ENCODE measurements around the gene TRIM50.
"Not testable (repeated sequence)": the region's sequence is repeated elsewhere in the genome, so short reads cannot be mapped to it uniquely, and the experiment has no call there.

Gene TRIM50

DNA sequence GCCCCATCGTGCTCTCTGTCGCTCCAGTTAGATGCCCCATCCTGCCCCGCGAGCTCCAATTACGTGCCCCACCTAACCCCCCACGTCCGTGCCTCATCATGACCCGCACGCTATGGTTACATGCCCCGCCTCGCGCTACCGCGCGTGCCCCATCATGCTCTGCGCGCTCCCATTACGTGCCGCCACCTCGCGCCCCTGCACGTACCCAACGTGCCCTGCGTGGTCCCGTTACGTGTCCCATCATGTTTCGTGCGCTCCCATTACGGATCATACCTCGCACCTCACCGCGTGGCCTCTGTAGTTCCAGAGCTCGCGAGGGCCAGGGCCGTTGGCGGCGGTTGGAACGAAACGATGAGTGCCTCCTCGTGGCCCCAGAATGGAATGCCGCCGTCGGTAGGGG lies at the start of gene TRIM50, which contains the start of gene FKBP6:
Gene TRIM50 (minus strand): TSS at position 161 of the 400 bp plus-strand sequence. CDS start 3,295 bp downstream, outside the sequence.
Gene FKBP6 (plus strand): TSS at position 240 of the 400 bp plus-strand sequence. CDS start 268 bp downstream, outside the sequence.
- not testable (repeated sequence) for DNase-seq (ENCODE audit: low read depth in 3 of 3, low spot score in 1 of 3)

DNA sequence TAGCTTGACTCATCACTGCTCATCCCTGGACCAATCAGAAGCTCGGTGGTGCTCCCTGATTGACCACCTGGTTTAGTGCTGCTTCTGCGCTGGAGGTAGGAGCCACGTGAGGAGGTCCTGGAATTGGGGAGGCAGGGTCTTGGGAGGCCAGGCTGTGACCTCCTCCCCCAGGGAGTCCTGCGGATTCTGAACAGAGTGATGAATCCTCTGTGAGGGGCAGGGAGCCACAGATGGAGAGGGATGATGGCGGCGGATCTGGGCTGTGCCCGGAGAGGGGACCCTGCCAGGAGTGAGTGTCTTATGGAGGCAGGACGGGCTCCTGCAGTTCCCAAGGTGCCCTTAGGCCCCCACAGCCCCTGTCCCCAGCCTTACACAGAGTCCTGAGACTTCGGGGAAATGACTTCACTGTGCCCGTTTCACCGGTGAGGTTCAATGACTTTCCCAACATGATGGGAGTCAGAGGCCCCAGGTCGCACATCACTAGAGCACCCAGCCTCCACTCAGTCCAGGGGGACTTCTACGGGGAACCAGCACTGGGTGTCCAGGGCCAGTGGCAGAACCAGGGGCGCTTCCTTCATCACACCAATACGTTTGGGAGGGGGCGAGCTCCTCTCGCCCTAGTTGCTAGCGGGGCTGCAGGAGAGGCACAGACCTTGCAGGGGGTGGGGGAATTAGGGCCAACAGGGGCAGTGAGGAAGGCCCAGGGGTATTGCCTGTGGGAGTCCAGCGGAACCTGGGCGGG lies 49.0 kb upstream of the TRIM50 start:
- DNase-seq (ENCODE audit: low read depth in 3 of 3, low spot score in 1 of 3): no peak

- not testable (repeated sequence) for DNase-seq (ENCODE audit: low read depth in 3 of 3, low spot score in 1 of 3)
Measured at GRCh38 chr7:73376262-73376661, 48.4 kb upstream of the TRIM50 start.

DNA sequence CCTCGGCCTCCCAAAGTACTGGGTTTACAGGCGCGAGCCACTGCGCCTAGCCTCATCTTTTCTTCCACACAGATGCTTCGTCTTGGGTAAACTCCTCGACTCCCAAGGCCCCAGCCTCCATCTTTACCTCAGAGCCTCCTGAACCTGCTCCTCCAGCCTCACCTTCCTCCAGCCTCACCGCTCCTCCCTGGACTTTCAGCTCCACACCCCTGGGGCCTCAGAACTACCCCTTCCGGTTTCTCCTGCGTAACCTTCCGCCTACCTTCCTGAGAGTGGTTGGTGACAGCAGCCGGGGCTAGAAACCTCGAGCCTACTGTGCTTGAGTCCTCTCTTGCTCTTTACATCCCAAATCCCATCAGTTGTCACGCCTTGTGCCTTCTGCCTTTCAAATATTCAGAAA lies 45.9 kb upstream of the TRIM50 start:
- no peak for DNase-seq (ENCODE audit: low read depth in 3 of 3, low spot score in 1 of 3)

DNA sequence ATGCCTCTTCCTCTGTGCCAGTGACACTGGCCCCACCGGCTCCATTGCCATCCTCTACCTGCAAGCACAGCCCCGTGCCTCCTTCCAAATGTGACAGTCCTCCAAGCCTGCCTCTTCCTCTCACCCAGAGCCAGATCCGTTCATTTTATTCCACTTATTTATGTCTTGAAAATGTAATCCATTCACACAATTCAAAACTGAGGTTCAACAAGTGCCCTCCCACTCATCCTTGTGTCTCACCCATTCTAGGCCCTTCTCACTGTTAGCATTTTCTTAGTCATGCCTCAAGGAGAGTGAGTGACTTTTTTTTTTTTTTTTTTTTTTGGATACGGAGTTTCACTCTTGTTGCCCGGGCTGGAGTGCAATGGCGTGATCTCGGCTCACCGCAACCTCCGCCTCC lies 41.7 kb upstream of the TRIM50 start:
- no peak for DNase-seq (ENCODE audit: low read depth in 3 of 3, low spot score in 1 of 3)

DNA sequence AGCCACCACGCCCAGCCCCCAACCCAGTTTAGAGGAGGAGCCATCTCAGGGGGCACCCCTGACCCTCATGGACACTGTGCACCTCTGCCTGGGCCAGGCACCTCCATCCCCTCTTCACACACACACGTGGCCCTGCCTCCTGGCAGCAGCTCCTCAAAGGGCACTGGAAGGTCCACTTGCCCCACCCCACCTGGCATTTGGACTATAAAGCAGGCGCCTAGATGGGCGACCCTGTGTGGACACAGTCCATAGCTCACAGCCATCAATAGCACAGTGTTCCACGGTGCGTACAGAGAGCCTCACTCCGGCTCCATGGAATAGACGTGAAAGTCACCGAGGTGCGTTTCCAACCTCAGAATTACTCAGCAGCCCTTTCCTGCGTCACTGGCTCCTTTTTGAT lies 41.1 kb upstream of the TRIM50 start:
- DNase-seq (ENCODE audit: low read depth in 3 of 3, low spot score in 1 of 3): no peak

GRCh38 chr7:73366990-73367389 lies 39.1 kb upstream of the TRIM50 start:
- no peak for DNase-seq (ENCODE audit: low read depth in 3 of 3, low spot score in 1 of 3)

- DNase-seq (ENCODE audit: low read depth in 3 of 3, low spot score in 1 of 3): no peak
Measured at GRCh38 chr7:73366127-73366526, 38.2 kb upstream of the TRIM50 start.

GRCh38 chr7:73364006-73364728 lies 36.3 kb upstream of the TRIM50 start:
- DNase-seq (ENCODE audit: low read depth in 3 of 3, low spot score in 1 of 3): no peak

DNA sequence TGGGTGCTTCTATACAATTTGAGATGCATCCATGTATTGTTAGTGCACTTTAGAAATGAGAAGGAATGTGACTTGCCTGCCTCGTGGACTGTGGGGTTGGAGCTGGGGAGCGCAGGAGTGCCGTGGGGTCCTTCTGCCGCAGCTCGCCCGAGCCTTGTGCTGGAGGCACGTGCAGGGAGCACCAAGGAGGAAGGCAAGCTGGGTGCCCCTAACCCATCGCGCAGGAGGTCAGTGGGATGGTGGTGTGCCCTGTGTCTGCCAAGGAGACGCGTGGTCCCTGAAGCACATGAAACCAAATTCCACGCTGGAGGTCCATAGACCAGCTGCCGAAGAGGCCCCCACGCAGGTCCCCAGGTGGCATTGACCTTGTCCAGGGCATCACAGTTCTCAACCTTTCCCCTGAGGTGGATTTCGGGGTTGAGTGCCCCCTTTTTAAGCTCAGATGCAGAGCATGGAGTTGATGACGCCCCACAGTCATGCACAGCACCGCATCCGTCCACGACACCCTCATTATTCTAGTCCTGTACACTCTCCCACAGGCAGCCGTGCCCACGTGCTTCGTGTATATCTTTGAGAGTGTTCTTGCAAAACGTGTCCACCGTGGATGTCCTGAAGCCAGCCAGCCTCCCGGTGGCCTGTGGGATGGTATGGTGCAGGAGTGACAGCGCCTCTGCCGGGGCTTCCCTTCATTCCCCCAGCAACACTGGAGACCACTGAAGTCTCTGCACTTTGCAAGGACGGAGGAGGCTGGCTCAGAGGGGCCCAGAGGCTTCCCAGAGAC lies 35.5 kb upstream of the TRIM50 start:
- no peak for DNase-seq (ENCODE audit: low read depth in 3 of 3, low spot score in 1 of 3)

- DNase-seq (ENCODE audit: low read depth in 3 of 3, low spot score in 1 of 3): not testable (repeated sequence)
Measured at GRCh38 chr7:73360590-73360989, 32.7 kb upstream of the TRIM50 start.

- DNase-seq (ENCODE audit: low read depth in 3 of 3, low spot score in 1 of 3): no peak
Measured at GRCh38 chr7:73359746-73360375, 32.0 kb upstream of the TRIM50 start.

- DNase-seq (ENCODE audit: low read depth in 3 of 3, low spot score in 1 of 3): no peak
Measured at GRCh38 chr7:73359306-73359705, 31.4 kb upstream of the TRIM50 start.

- DNase-seq (ENCODE audit: low read depth in 3 of 3, low spot score in 1 of 3): no peak
Measured at GRCh38 chr7:73358590-73359275, 30.9 kb upstream of the TRIM50 start.

DNA sequence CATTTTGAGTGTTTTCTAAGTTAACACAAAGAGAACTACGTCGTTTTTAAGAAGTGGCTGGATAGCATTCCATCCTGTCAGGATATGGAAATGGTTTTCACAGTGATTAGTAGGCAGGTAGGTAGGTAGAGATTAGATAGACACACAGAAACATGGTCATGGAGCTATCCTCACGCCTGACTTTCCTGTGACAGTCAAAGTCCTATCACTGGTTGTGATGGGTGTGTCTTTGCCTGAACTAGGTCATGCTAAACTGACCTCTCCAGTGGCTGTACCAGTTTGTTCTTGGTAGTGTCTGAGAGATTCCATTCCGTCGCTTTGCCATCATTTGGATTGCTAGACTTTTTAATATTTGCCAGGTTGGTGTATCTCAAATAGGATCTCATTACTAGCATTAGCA lies 28.3 kb upstream of the TRIM50 start:
- DNase-seq (ENCODE audit: low read depth in 3 of 3, low spot score in 1 of 3): no peak

DNA sequence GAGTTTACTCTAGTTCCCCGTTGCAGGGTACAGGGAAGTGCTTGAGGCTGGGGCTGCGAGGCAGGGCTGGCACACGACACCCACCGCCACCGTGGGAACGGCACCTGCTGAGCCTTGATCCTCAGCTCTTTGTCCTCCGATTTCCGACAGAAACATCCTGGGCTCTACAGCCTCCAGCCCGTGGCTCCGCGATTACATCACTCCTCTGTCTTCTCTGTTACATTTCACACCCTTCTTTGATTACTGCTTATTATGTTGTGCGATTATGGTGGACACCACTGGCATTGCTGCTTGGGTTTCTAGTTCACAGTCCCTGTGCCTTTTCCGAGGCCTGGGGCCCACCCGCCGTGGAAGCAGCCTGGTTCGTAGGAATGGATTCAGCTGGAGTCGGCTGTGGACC lies 26.9 kb upstream of the TRIM50 start:
- no peak for DNase-seq (ENCODE audit: low read depth in 3 of 3, low spot score in 1 of 3)

DNA sequence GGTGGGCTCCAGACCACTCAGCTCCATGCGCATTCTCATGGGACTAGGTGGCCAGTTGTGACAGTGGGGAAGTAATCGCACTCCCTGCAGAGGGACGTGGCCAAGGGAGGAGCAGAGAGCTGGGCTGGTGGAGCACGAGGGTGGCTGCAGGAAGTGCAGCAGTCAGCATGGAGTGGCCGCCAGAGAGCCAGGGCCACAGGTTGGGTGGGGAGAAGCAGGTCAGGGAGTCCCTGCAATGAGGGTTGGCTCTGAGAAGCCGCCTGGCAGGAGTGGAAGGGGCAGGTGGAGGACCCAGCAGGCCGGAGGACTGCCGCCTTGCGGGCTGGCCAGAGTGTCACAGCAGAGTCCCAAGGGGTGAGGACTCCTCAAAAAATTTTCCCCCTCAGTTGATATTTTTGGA lies 26.3 kb upstream of the TRIM50 start:
- DNase-seq (ENCODE audit: low read depth in 3 of 3, low spot score in 1 of 3): no peak

- no peak for DNase-seq (ENCODE audit: low read depth in 3 of 3, low spot score in 1 of 3)
Measured at GRCh38 chr7:73353243-73353642, 25.4 kb upstream of the TRIM50 start.

- DNase-seq (ENCODE audit: low read depth in 3 of 3, low spot score in 1 of 3): no peak
Measured at GRCh38 chr7:73352784-73353183, 24.9 kb upstream of the TRIM50 start.

DNA sequence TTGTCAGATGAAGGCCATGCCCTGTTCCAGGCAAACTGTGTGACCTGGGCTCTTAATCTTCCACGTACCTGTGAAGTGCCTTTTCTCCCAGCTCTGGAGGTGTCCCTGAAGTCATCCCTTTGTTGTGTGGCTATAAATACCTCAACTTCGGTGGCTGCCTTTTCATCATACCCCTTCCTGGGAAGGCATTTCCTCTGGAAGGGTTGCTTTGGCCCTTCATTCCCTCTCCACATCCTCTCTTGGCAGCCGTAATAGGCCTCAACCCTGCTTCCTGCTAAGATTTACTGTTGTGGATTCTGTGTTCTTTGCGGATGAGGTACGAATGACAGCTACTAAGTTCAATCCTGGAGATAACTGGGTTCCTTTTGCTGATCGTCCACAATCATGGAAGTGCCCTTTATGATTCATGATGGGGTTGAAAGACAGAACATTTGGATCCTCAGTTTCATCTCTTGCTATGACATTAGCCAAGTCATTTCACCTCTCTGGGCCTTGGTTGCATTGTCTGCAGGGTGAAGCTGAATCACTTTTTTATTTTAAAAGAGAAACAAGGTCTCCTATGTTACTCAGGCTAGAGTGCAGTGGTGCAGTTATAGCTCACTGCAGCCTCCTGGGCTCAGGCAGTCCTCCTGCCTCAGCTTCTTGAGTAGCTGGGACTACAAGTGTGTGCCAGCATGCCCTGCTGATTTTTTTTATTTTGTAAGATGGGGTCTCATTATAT lies 23.7 kb upstream of the TRIM50 start:
- DNase-seq (ENCODE audit: low read depth in 3 of 3, low spot score in 1 of 3): no peak

Measured in stimulated activated CD4-positive, alpha-beta T cell treated with anti-CD3 and anti-CD28 coated beads, TNF-alpha, amount 100 ng/mL, for 1 hour (primary cell).